Measurements from ENCODE around the gene SNTG2.

DNA sequence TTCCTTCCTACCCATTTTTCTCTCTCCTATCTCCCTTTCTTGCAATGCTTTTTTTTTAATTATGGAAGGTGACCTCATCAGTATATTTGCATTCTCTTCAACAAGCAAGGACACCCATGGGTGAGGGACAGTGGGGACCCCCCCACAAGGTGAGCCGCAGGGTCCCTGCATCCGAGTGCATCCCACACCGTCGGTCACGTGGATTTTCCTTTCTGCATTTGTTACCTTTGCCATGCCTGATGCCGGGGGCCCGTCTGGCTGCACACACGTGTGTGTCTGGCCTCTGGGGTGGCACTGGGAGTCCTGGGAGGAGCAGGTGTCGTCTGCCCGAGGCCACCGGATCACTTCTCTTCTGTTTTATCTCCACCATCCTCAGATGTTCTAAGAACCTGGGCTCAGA lies 30.1 kb upstream of the SNTG2 start:
- no peak for TF ChIP-seq STAT6 (CRISPR knock-in tag; conservative IDR thresholded peaks at IDR 0.05; ENCODE audit: low read depth)
- no peak for TF ChIP-seq FOXK1 (CRISPR knock-in tag; IDR thresholded peaks at IDR 0.05)
- TF ChIP-seq FOXP1 (CRISPR knock-in tag; IDR thresholded peaks at IDR 0.05; ENCODE audit: borderline replicate concordance), result no peak
